GM19372 (cell line): ENCODE results near the gene DPAGT1.
A peak's percentile ranks its signal among the peaks of the same experiment; 100 is the strongest.
"Not testable (repeated sequence)": the region's sequence is repeated elsewhere in the genome, so short reads cannot be mapped to it uniquely, and the experiment has no call there.

Experiments
- ATAC-seq: cut with Tn5 transposase; IDR thresholded peaks from one replicate; pipeline ENCODE4 v1.9.1; 2021; ENCODE audit warnings: mild to moderate bottlenecking, low read depth, moderate library complexity; ENCODE audit not compliant: unreplicated experiment

The DPAGT1 gene

DNA sequence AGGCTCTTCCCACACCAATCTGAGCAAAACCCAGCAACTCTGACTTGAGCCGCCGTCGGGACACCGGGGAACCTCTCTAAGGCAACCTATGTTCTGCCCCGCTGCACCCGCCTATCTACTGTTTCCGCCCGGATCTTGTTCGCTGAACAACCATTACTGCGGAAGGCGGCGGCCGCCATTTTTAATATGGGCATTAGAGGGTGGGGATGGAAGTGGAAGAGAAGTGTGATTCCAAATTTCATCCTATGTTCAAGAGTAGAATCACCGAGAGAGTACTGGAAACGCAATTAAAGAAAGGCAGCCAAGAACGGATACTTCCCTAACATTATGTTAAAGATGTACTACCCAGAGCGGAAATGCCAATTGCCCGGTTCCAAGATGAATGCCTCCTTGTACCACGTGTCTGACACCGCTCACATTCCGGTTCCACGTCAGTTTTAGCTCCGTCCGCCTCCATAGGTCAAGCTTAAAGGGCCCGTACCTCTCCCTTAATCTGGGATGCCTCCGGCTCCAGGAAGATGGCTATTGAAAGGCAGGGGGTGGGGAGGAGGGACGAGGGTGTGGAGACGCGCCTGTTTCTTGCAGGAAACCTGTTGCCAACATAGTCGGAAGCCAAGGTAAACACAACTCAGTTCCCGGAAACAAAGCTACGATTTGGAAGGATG is at the start of gene DPAGT1:
DPAGT1 (minus strand) TSS at position 95 of the 665 bp plus-strand sequence. CDS start 198 bp downstream, outside the sequence.
- ATAC-seq, result peak; percentile 78

GRCh38 chr11:119149786-119150275 is 48.2 kb upstream of the DPAGT1 start:
- ATAC-seq, result no peak

GRCh38 chr11:119149018-119149785 is 47.5 kb upstream of the DPAGT1 start, which contains the start of gene ABCG4:
ABCG4 (plus strand) TSS chr11:119149052; CDS start chr11:119149966, 914 bp downstream.
- no peak for ATAC-seq

DNA sequence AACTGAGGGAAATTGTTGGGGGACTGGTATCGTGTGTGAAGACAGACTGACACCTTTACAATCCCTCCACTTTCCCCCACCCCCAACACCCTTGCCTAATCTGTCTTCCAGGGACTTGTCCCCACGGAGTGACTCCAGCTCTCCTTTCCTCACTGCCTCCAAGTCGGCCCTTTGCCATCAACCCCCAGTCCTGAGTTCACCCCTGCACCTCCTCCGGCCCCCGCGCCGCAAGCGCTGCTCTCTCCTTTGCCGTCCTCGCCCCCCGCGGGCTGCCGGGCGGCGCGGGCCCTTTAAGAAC is 47.0 kb upstream of the DPAGT1 start:
- ATAC-seq, result no peak

GRCh38 chr11:119147604-119148333 is 46.1 kb upstream of the DPAGT1 start:
- ATAC-seq, result no peak

DNA sequence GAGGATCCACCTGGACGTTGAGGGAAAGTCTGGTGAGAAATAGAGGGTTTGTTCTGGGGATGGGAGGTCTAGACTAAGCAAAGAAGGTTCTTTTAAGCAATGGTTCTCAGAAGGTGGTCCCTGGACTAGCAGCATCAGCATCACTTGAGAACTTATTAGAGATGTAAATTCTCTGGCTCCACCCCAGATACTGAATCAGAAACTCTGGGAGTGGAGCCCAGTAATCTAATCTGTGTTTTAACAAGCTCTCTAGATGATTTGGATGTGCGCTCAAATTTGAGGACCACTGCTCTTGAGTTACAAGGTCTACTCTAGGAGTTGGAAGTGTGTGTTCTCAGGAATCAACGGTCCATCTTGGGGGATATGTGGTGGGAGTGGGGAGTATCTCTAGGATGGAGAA is 43.9 kb upstream of the DPAGT1 start:
- ATAC-seq, result no peak

DNA sequence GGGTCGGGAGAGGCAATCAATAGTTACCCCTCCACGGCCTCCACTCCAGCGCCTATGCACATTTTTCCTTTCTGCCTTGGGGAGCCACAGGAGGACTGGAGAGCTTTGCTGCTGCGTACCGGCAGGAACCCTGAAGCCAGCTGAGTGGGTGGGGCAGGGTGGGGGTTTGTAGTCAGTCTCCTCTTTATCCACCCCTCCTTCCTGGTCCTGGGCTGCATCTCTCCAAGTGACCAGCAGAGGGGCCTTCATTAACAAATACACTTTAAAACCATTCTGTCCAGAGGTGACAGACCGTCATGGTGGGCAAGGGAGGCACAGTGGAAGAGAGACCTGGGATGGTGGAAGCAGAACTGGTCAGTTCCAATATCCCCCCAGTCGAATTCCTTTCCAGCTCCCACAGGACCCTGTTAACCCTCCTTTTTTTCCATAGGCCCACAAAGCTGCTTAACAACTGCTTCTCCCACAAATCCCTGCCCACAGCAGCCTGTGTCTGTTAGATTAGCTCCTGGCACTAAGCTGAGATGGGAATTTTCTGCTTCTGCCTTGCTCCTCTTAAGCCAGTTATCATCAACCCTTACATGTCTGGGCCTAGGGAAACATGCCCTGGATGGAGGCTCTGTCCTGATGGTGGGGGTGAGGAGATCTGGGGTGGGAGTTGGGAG is 43.3 kb upstream of the DPAGT1 start:
- ATAC-seq, result peak; percentile 54

DNA sequence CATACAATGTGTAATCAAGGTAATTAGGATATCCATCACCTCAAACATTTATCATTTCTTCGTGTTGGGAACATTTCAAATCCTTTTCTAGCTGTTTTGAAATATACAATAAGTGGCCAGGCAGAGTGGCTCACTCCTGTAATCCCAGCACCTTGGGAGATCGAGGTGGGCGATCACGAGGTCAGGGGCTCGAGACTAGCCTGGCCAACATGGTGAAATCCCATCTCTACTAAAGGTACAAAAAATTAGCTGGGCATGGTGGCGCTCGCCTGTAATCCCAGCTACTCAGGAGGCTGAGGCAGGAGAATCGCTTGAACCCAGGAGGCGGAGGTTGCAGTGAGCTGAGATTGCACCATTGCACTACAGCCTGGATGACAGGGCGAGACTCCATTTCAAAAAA is 37.6 kb upstream of the DPAGT1 start:
- ATAC-seq, result not testable (repeated sequence)

- no peak for ATAC-seq
Measured at GRCh38 chr11:119134389-119134978, 32.8 kb upstream of the DPAGT1 start.

- ATAC-seq, result no peak
Measured at GRCh38 chr11:119130662-119131061, 29.0 kb upstream of the DPAGT1 start.

DNA sequence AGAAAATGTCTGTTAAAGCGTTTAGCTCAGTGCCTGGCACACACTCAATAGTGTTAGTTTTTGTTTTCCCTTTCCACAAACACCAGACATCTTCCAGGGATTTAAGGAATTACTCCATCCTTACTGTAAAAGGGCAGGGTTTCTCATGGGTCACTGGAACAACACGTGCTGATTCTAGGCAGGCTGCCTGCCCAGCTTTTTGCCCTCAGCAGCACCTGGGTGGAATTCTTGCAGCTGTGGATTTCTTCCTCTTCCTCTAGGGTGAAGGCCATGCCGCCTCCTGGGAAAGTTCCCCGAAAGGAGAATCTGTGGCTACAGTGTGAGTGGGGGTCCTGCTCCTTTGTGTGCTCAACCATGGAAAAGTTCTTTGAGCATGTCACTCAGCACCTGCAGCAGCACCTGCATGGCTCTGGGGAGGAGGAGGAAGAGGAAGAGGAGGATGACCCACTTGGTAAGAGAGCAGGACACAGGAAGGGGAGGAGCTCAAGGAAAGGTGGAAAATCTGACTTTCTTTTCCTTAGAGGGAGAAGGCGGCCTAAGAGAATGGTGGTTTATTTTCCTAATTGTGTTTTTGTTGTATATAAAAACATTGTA is 25.1 kb upstream of the DPAGT1 start:
- ATAC-seq, result no peak

DNA sequence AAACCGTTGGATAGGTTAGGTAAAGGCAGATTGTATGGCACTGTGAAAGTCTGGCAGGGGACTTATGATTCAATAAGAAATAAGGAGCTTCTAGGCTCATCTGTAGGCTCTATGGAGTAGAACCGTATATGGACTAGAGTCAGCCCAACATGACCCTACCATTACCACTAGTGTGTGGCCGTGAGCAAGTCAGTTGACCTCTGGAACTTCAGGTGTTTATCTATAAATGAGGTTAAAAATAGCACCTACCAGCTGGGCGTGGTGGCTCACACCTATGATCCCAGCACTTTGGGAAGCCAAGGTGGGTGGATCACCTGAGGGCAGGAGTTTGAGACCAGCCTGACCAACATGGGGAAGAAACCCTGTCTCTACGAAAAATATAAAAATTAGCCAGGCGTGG is 24.2 kb upstream of the DPAGT1 start:
- no peak for ATAC-seq

DNA sequence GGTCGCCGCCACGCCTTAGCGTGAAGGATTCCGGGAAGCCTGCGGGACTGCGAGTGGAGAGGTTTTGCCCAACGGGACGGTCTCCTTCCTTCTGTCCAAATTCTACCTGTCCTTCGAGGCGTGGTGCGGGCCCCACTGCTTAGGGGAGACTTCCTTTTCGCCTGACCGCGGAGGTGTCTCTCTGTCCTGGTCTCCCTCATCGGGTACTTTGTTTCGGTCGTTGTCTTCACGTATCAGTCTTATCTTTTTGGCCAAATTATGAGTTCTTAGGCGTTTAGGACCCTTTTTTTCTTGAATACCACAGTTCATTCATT is 20.1 kb upstream of the DPAGT1 start:
- peak; percentile 1 for ATAC-seq

- ATAC-seq, result peak; percentile 97
Measured at GRCh38 chr11:119121008-119121810, 19.6 kb upstream of the DPAGT1 start, which contains the start of gene HINFP. HINFP (plus strand) TSS chr11:119121580; CDS start chr11:119126945, 5,365 bp downstream.

GRCh38 chr11:119120639-119121007 is 19.0 kb upstream of the DPAGT1 start:
- ATAC-seq, result no peak

DNA sequence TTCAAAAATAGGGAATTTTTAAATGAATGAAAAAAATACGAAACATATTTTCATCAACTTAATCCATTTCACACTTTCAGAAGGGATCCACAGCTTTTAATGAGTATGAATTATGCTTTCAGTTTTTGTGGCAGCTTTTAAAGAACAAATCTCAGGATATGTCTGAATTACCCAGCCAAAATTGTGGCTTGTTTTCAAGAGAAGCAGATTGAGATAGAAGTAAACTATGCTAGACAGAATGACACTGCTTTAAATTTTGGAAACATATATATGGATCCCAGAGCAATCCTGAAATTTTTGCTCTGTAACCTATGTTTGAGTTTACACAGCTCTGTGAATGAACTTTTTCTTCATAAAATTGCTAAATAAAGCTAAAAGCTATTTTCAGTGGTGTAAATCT is 17.3 kb upstream of the DPAGT1 start:
- no peak for ATAC-seq

GRCh38 chr11:119118227-119118626 is 16.6 kb upstream of the DPAGT1 start:
- ATAC-seq, result no peak

- ATAC-seq, result no peak
Measured at GRCh38 chr11:119117004-119117706, 15.5 kb upstream of the DPAGT1 start.

DNA sequence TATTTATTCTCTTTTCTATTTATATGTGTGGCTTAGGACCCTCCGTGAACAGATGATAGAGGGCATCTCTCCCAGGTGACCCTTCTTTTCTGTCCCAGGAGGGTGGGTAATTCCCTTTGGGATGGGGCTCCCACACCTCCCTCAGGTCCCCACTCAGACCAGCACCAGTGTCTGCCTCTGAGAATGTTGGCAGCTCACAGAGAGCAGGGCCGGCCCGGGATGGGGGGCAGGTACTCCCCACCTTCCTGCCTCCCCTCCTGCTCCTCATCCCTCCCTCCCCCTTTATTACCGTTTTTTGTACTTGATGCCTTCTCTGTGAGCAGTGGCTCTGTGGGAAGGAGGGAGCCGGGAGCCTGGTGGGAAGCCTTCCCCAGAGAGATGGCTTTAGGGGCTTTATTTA is 14.9 kb upstream of the DPAGT1 start:
- ATAC-seq, result no peak
